Measurements from ENCODE around the gene ZKSCAN8.

Gene ZKSCAN8

GRCh38 chr6:28140616-28141015 lies 1.1 kb upstream of the ZKSCAN8 start:
- DNase-seq, result no peak

- DNase-seq, result no peak
These were observed 763 bp downstream of the ZKSCAN8 start for GRCh38 chr6:28142446-28142845.

GRCh38 chr6:28145231-28145630 lies 3.5 kb downstream of the ZKSCAN8 start:
- DNase-seq, result no peak

GRCh38 chr6:28152531-28152930 lies 10.8 kb downstream of the ZKSCAN8 start:
- no peak for DNase-seq

- DNase-seq, result no peak
These were observed 11.9 kb downstream of the ZKSCAN8 start for GRCh38 chr6:28153546-28153945.

GRCh38 chr6:28154357-28154756 lies 12.7 kb downstream of the ZKSCAN8 start:
- DNase-seq, result no peak

- no peak for DNase-seq
These were observed 16.6 kb downstream of the ZKSCAN8 start for GRCh38 chr6:28158318-28158717.

- no peak for DNase-seq
These were observed 17.4 kb downstream of the ZKSCAN8 start for GRCh38 chr6:28159029-28159607.

GRCh38 chr6:28160233-28160632 lies 18.6 kb downstream of the ZKSCAN8 start:
- no peak for DNase-seq

GRCh38 chr6:28161410-28162079 lies 19.9 kb downstream of the ZKSCAN8 start:
- peak; percentile 85 for DNase-seq

GRCh38 chr6:28165563-28165962 lies 23.9 kb downstream of the ZKSCAN8 start:
- DNase-seq, result no peak

GRCh38 chr6:28167068-28167467 lies 25.4 kb downstream of the ZKSCAN8 start:
- DNase-seq, result no peak

- no peak for DNase-seq
These were observed 26.2 kb downstream of the ZKSCAN8 start for GRCh38 chr6:28167926-28168325.

- no peak for DNase-seq
These were observed 29.6 kb downstream of the ZKSCAN8 start for GRCh38 chr6:28171271-28171670.

GRCh38 chr6:28172006-28172405 lies 30.3 kb downstream of the ZKSCAN8 start:
- no peak for DNase-seq

- no peak for DNase-seq
These were observed 34.7 kb downstream of the ZKSCAN8 start for GRCh38 chr6:28176373-28176772.

GRCh38 chr6:28182255-28182654 lies 40.6 kb downstream of the ZKSCAN8 start:
- DNase-seq, result no peak

- no peak for DNase-seq
These were observed 46.7 kb downstream of the ZKSCAN8 start for GRCh38 chr6:28188111-28188979.

GRCh38 chr6:28200020-28200419 lies 58.3 kb downstream of the ZKSCAN8 start:
- DNase-seq, result no peak

- no peak for DNase-seq
These were observed 61.5 kb downstream of the ZKSCAN8 start for GRCh38 chr6:28203201-28203600.

- DNase-seq, result no peak
These were observed 64.2 kb downstream of the ZKSCAN8 start for GRCh38 chr6:28205879-28206278.

GRCh38 chr6:28206527-28206926 lies 64.8 kb downstream of the ZKSCAN8 start:
- DNase-seq, result no peak

GRCh38 chr6:28206928-28207509 lies 65.3 kb downstream of the ZKSCAN8 start:
- DNase-seq, result no peak
